PC-3 (cell line): ENCODE measurements around the gene PXT1.

Experiments used
- CTCF ChIP-seq: fragments of 300-600 bp; sonication (generic); conservative IDR thresholded peaks from 2 replicates; pipeline ENCODE4 v1.5.1; 2017; ENCODE audit warnings: antibody characterized with exemption, low read depth, mild to moderate bottlenecking, low read length
- EZH2 ChIP-seq: fragments of 300-600 bp; sonication (generic); IDR thresholded peaks from one replicate; pipeline ENCODE4 v1.6.1; 2017; ENCODE audit warnings: antibody characterized with exemption, mild to moderate bottlenecking, low read length; ENCODE audit not compliant: unreplicated experiment

- TF ChIP-seq CTCF (no peak), EZH2 (no peak)
Observed at GRCh38 chr6:36353411-36353915, 89.2 kb downstream of the PXT1 start.
